Mammary epithelial cell (primary cell): ENCODE data around the gene ISCA1.

Experiments
- EZH2 ChIP-seq: IDR thresholded peaks from 2 replicates; pipeline ENCODE4 v1.6.1; 2012; ENCODE audit warnings: low read length, inconsistent platforms, borderline replicate concordance
- TF ChIP-seq, protein P1 (sequence below), 2 donors: IDR thresholded peaks in 1 of 2; conservative IDR thresholded peaks in 1 of 2; 2 replicates each; pipeline ENCODE4 v1.5.1; 2011 to 2012; ENCODE audit warnings: inconsistent platforms in 2 of 2, low read length in 2 of 2, mild to moderate bottlenecking in 2 of 2, control low read depth in 1 of 2, low read depth in 1 of 2; ENCODE audit not compliant: insufficient read depth in 1 of 2; ENCODE audit errors: extremely low read depth in 1 of 2

DNA sequence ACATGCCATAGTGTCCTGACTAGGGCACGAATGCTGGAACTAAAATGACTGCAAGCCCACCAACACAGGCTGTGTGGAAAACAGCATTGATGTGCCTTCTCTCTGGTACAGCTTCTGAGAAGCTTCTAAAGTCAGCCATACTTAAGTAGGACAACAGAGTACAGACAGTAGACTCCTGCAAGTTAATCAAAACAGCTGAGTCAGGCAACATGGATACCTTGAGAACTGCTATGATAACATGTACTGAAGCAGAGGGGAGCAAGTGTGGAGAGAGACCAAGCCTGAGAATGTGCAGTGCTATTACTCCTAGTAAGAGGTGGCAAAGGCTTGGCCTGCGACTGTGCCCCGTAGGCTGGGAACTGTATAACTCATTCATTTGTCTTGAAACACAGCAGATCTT is 2.5 kb downstream of the ISCA1 start:
- TF ChIP-seq, protein P1, sequence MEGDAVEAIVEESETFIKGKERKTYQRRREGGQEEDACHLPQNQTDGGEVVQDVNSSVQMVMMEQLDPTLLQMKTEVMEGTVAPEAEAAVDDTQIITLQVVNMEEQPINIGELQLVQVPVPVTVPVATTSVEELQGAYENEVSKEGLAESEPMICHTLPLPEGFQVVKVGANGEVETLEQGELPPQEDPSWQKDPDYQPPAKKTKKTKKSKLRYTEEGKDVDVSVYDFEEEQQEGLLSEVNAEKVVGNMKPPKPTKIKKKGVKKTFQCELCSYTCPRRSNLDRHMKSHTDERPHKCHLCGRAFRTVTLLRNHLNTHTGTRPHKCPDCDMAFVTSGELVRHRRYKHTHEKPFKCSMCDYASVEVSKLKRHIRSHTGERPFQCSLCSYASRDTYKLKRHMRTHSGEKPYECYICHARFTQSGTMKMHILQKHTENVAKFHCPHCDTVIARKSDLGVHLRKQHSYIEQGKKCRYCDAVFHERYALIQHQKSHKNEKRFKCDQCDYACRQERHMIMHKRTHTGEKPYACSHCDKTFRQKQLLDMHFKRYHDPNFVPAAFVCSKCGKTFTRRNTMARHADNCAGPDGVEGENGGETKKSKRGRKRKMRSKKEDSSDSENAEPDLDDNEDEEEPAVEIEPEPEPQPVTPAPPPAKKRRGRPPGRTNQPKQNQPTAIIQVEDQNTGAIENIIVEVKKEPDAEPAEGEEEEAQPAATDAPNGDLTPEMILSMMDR (conservative IDR thresholded peaks at IDR 0.05 in 1 of 2, IDR thresholded peaks at IDR 0.05 in 1 of 2; ENCODE audit: extremely low read depth in 1 of 2, insufficient read depth in 1 of 2, low read depth in 1 of 2, low read length in 2 of 2): no peak
- TF ChIP-seq EZH2: no peak
